ENCODE results near the gene ARHGAP22. TPM values are rescaled to one million over a fixed set of nuclear protein-coding genes. Genes with fewer than 3 reads are reported as not detected.

The ARHGAP22 gene
- polyA plus RNA-seq, 1 of the 3 experiments (the other 2 are of a cell fraction): 12.4 TPM

- Histone ChIP-seq H4K20me1 (ENCODE audit: insufficient read depth) (0 out of 2 replicates have a peak, but pooled peaks cover 7% of the 10 kb centered on the region), H3K9me2 (no peaks in the 10 kb centered on the region), H3K36me3 (replicated peaks in 1 of 2; ENCODE audit: control insufficient read depth in 1 of 2, insufficient read depth in 2 of 2, low read length in 1 of 2) (peaks cover 2 to 5% of the 10 kb centered on the region in 2 experiments), H3K9ac (no peak overlapping the region), H3K27me3 (ENCODE audit: insufficient read depth) (no peaks in the 10 kb centered on the region), H3K4me1 (ENCODE audit: control insufficient read depth in 1 of 2, insufficient read depth in 2 of 2, low read depth in 1 of 2, low read length in 1 of 2) (peaks cover 9% of the 10 kb centered on the region in 2 experiments), H3F3A (replicated peaks; ENCODE audit: insufficient read depth) (peaks cover 5% of the 10 kb centered on the region), H3K4me2 (peak overlapping the region; percentile 17; the same call in 1 of the 2 replicates), H3K27ac (ENCODE audit: low read depth in 2 of 2, low read length in 1 of 2) (peak overlapping the region in 1 of 2 experiments; percentile 57; a peak in 2 of 4 replicates), H3K79me2 (ENCODE audit: insufficient read depth) (peaks cover 76% of the 10 kb centered on the region), H2AFZ (ENCODE audit: low read depth) (no peak overlapping the region), H3K9me3 (no peaks in the 10 kb centered on the region), H3K4me3 (ENCODE audit: low read depth in 2 of 2, low read length in 1 of 2) (no peak overlapping the region)
- ChIA-PET CTCF (no interaction called here), POLR2A (no interaction called here)
- 73% methylated on average over 3 of the region's 3 CpGs for WGBS (ENCODE audit: low lambda C conversion rate)
- DNase-seq: no peak
- TF ChIP-seq CHD2 (IDR thresholded peaks at IDR 0.05; ENCODE audit: low read length, partially characterized antibody) (no peak), JUND (IDR thresholded peaks at IDR 0.05) (0 out of 2 replicates have a peak, but pooled peaks have one; percentile 11)
- TF ChIP-seq, protein P1, sequence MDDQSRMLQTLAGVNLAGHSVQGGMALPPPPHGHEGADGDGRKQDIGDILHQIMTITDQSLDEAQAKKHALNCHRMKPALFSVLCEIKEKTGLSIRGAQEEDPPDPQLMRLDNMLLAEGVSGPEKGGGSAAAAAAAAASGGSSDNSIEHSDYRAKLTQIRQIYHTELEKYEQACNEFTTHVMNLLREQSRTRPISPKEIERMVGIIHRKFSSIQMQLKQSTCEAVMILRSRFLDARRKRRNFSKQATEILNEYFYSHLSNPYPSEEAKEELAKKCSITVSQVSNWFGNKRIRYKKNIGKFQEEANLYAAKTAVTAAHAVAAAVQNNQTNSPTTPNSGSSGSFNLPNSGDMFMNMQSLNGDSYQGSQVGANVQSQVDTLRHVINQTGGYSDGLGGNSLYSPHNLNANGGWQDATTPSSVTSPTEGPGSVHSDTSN (IDR thresholded peaks at IDR 0.05): peak; percentile 71
Measured at GRCh38 chr10:48400129-48400849, 204.6 kb downstream of the ARHGAP22 start.

GRCh38 chr10:48399551-48399950 is 205.3 kb downstream of the ARHGAP22 start:
- Histone ChIP-seq H2AFZ (ENCODE audit: low read depth) (no peak overlapping the region), H3K9me2 (no peaks in the 10 kb centered on the region), H3K4me2 (0 out of 2 replicates have a peak overlapping the region, but pooled peaks have one; percentile 17), H3K9me3 (no peaks in the 10 kb centered on the region), H3K9ac (no peak overlapping the region), H3F3A (replicated peaks; ENCODE audit: insufficient read depth) (peaks cover 5% of the 10 kb centered on the region), H3K79me2 (ENCODE audit: insufficient read depth) (peaks cover 82% of the 10 kb centered on the region), H3K36me3 (replicated peaks in 1 of 2; ENCODE audit: control insufficient read depth in 1 of 2, insufficient read depth in 2 of 2, low read length in 1 of 2) (no peaks in the 10 kb centered on the region), H4K20me1 (ENCODE audit: insufficient read depth) (0 out of 2 replicates have a peak, but pooled peaks cover 7% of the 10 kb centered on the region), H3K4me1 (ENCODE audit: control insufficient read depth in 1 of 2, insufficient read depth in 2 of 2, low read depth in 1 of 2, low read length in 1 of 2) (peaks cover 9% of the 10 kb centered on the region in 2 experiments), H3K27me3 (ENCODE audit: insufficient read depth) (no peaks in the 10 kb centered on the region), H3K4me3 (ENCODE audit: low read depth in 2 of 2, low read length in 1 of 2) (no peak overlapping the region), H3K27ac (ENCODE audit: low read depth in 2 of 2, low read length in 1 of 2) (peak overlapping the region; percentile 11 to 57; a peak in 3 of 4 replicates)
- TF ChIP-seq, protein P2, sequence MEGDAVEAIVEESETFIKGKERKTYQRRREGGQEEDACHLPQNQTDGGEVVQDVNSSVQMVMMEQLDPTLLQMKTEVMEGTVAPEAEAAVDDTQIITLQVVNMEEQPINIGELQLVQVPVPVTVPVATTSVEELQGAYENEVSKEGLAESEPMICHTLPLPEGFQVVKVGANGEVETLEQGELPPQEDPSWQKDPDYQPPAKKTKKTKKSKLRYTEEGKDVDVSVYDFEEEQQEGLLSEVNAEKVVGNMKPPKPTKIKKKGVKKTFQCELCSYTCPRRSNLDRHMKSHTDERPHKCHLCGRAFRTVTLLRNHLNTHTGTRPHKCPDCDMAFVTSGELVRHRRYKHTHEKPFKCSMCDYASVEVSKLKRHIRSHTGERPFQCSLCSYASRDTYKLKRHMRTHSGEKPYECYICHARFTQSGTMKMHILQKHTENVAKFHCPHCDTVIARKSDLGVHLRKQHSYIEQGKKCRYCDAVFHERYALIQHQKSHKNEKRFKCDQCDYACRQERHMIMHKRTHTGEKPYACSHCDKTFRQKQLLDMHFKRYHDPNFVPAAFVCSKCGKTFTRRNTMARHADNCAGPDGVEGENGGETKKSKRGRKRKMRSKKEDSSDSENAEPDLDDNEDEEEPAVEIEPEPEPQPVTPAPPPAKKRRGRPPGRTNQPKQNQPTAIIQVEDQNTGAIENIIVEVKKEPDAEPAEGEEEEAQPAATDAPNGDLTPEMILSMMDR (IDR thresholded peaks at IDR 0.05): no peak
- TF ChIP-seq RFX5 (IDR thresholded peaks at IDR 0.05; ENCODE audit: low read length) (no peak), IRF3 (IDR thresholded peaks at IDR 0.05; ENCODE audit: low read depth, low read length) (no peak), JUND (IDR thresholded peaks at IDR 0.05) (no peak), MXI1 (IDR thresholded peaks at IDR 0.05; ENCODE audit: low read depth, low read length) (no peak), RCOR1 (IDR thresholded peaks at IDR 0.05; ENCODE audit: low read length) (no peak), RAD21 (IDR thresholded peaks at IDR 0.05; ENCODE audit: low read length) (no peak), SMC3 (IDR thresholded peaks at IDR 0.05; ENCODE audit: low read depth, low read length) (no peak), GABPA (IDR thresholded peaks at IDR 0.05; ENCODE audit: low read depth) (no peak), ZBTB33 (IDR thresholded peaks at IDR 0.05; ENCODE audit: borderline replicate concordance, low read depth) (no peak), FOXJ3 (CRISPR knock-in tag; IDR thresholded peaks at IDR 0.05) (no peak), RXRA (IDR thresholded peaks at IDR 0.05; ENCODE audit: borderline replicate concordance, low read depth) (no peak), MAX (IDR thresholded peaks at IDR 0.05; ENCODE audit: low read depth) (no peak), SIN3A (IDR thresholded peaks at IDR 0.05; ENCODE audit: borderline replicate concordance, low read depth, low read length) (no peak)
- TF ChIP-seq, protein P1 (IDR thresholded peaks at IDR 0.05): no peak
- ChIA-PET POLR2A (no interaction called here), CTCF (no interaction called here)
- no peak for DNase-seq
- 100% methylated on average over 1 of the region's 1 CpG for WGBS (ENCODE audit: low lambda C conversion rate)
